ENCODE measurements around the gene BTD. TPM values are rescaled to one million over a fixed set of nuclear protein-coding genes. Genes with fewer than 3 reads are reported as not detected.

BTD gene
- total RNA-seq, 2 donors from 2014 or later = 9.9 to 15.2 TPM

DNA sequence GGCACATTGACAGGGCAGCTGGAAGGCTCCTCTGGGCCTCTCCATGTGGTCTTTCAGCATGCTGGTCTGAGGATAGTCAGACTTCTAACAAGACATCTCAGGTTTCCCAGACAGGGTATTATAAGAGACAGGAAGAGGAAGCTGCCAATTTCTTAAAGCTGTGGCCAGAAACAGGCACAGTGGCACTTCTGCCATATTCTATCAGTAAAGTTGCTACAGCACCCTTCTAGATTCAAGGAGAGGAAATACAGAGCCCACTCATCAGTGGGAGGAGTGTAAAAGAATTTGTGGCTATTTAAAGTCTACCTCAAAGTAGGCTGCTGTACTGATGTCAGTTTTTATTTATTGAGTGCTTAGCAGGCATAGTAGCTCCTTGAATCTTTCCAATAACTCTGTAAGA lies 55.5 kb downstream of the BTD start:
- Mint-ChIP-seq H3K4me3 (no peak overlapping the region), H3K36me3 (ENCODE audit: low read depth) (no peaks in the 10 kb centered on the region), H3K27ac (no peak overlapping the region), H3K9me3 (peaks cover 10% of the 10 kb centered on the region), H3K4me1 (peaks cover 6% of the 10 kb centered on the region), H3K27me3 (no peaks in the 10 kb centered on the region)
- no peak for ATAC-seq (replicated peaks)

DNA sequence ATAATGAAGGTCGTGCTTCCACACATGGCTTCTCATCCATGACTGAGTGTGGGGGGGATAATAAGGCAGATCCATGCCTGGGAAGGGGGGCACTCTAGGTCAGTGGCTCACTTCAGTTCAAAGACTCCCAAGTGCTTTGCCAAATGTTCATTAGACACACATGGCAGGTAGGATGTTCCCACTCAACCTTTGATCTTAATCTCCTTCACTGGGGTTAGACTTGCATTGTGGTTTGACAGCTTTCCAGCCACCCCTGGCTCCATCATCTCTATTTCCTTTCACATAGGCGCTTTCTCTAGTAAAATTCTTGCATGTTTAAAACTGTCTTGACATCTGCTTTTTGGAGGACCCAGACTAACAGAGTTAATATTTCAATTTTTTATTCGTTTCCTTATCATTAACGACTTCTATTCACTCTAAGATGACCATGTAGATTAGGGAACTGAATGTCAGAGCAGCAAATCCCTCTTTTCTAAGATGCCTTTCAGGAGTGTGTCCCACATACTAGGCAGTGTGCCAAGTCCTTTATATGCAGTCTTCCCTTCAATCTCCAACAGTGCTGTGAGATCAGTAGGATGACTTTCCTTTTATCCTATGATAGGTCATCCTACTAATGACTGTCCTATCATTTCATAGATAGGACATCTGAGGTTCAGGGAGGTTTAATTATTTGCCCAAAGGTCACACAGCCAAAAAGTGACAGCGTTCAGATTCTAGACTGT lies 57.9 kb downstream of the BTD start:
- Mint-ChIP-seq H3K4me3 (no peak overlapping the region), H3K36me3 (ENCODE audit: low read depth) (no peaks in the 10 kb centered on the region), H3K27me3 (no peaks in the 10 kb centered on the region), H3K9me3 (peaks cover 13% of the 10 kb centered on the region), H3K4me1 (peaks cover 6% of the 10 kb centered on the region), H3K27ac (no peak overlapping the region)
- ATAC-seq (replicated peaks) = no peak

GRCh38 chr3:15660055-15660935 lies 58.8 kb downstream of the BTD start:
- Mint-ChIP-seq H3K27ac (no peak overlapping the region), H3K9me3 (peaks cover 13% of the 10 kb centered on the region), H3K27me3 (no peaks in the 10 kb centered on the region), H3K4me3 (no peak overlapping the region), H3K4me1 (peaks cover 6% of the 10 kb centered on the region), H3K36me3 (ENCODE audit: low read depth) (no peaks in the 10 kb centered on the region)
- no peak for ATAC-seq (replicated peaks)

DNA sequence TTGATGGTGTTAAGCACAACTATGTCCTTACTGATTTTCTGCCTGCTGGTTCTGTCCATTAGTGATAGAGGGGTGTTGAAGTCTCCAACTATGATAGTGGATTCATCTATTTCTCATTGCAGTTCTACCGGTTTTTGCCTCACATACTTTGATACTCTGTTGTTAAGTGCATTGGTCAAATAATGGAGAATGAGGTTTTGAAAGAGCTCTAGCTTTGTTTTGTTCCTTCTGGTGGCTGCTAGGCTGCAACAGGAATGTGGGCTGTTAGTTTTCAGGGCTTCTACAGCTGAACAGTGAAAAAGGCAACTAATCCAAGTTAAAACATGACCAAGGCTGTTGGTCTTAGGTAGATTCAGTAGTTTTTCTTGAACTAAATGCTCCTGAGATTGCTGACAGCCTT lies 62.6 kb downstream of the BTD start:
- Mint-ChIP-seq H3K4me3 (no peak overlapping the region), H3K36me3 (ENCODE audit: low read depth) (peaks cover 25% of the 10 kb centered on the region), H3K27me3 (no peaks in the 10 kb centered on the region), H3K4me1 (peaks cover 21% of the 10 kb centered on the region), H3K9me3 (peaks cover 3% of the 10 kb centered on the region), H3K27ac (peak overlapping the region; percentile 34)
- ATAC-seq (replicated peaks) = no peak

GRCh38 chr3:15665510-15666150 lies 64.1 kb downstream of the BTD start:
- peaks cover 20% of the 10 kb centered on the region for H3K4me1 Mint-ChIP-seq
- H3K9me3 Mint-ChIP-seq = peaks cover 3% of the 10 kb centered on the region
- no peak overlapping the region for H3K27ac Mint-ChIP-seq
- ATAC-seq (replicated peaks) = peak; percentile 64
- H3K36me3 Mint-ChIP-seq (ENCODE audit: low read depth) = peaks cover 37% of the 10 kb centered on the region
- no peak overlapping the region for H3K4me3 Mint-ChIP-seq
- no peaks in the 10 kb centered on the region for H3K27me3 Mint-ChIP-seq

DNA sequence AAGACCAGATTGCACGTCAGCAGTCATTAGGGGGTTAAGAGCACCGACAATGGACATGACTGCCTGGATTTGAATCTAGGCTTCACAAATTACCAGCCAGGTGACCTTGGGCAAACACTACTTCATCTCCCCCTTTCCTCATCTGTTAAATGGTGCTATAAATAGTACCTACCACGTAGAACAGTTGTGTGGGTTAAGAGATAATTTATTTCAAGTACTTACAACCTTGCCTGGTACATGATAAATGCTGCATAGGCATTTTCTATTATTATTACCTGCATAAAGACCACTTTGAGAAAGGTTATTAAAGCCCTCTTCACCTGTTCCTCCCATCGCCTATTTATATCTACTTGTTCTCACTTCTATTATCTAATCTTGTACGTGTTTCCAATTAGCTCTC lies 64.7 kb downstream of the BTD start:
- Mint-ChIP-seq H3K27ac (no peak overlapping the region), H3K36me3 (ENCODE audit: low read depth) (peaks cover 43% of the 10 kb centered on the region), H3K27me3 (no peaks in the 10 kb centered on the region), H3K4me1 (peaks cover 20% of the 10 kb centered on the region), H3K9me3 (peaks cover 3% of the 10 kb centered on the region), H3K4me3 (no peak overlapping the region)
- no peak for ATAC-seq (replicated peaks)

GRCh38 chr3:15667484-15667883 lies 65.9 kb downstream of the BTD start:
- Mint-ChIP-seq H3K4me3 (peak overlapping the region; percentile 19), H3K36me3 (ENCODE audit: low read depth) (peaks cover 45% of the 10 kb centered on the region), H3K9me3 (peaks cover 3% of the 10 kb centered on the region), H3K4me1 (peaks cover 20% of the 10 kb centered on the region), H3K27me3 (no peaks in the 10 kb centered on the region), H3K27ac (peak overlapping the region; percentile 19)
- ATAC-seq (replicated peaks) = peak; percentile 91

GRCh38 chr3:15673536-15673935 lies 72.0 kb downstream of the BTD start:
- no peaks in the 10 kb centered on the region for H3K27me3 Mint-ChIP-seq
- H3K27ac Mint-ChIP-seq = no peak overlapping the region
- H3K36me3 Mint-ChIP-seq (ENCODE audit: low read depth) = peaks cover 27% of the 10 kb centered on the region
- no peak overlapping the region for H3K4me3 Mint-ChIP-seq
- H3K4me1 Mint-ChIP-seq = peaks cover 5% of the 10 kb centered on the region
- H3K9me3 Mint-ChIP-seq = no peaks in the 10 kb centered on the region
- no peak for ATAC-seq (replicated peaks)

- peaks cover 9% of the 10 kb centered on the region for H3K36me3 Mint-ChIP-seq (ENCODE audit: low read depth)
- H3K4me1 Mint-ChIP-seq = no peaks in the 10 kb centered on the region
- H3K27ac Mint-ChIP-seq = no peak overlapping the region
- no peaks in the 10 kb centered on the region for H3K9me3 Mint-ChIP-seq
- no peak overlapping the region for H3K4me3 Mint-ChIP-seq
- peak; percentile 19 for ATAC-seq (replicated peaks)
- H3K27me3 Mint-ChIP-seq = no peaks in the 10 kb centered on the region
These were observed 74.7 kb downstream of the BTD start for GRCh38 chr3:15676259-15676658.

DNA sequence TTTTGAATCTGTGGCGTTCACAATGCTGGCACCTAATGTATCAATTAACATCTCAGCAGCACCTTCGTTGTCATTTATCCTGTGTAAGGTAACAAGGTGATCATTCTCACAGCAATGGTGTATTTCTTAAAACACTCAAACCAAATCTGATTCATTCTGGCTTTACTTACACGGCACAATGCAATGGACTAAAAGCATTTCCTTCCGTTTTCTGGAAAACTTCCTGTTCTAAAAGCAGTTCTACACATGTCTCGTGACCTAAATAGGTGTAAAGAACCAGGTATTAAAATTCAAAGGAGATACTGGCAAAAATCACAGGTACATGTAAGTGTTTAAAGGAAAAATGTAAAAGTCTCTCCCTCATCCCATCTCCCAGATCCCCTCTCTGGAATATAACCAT lies 77.8 kb downstream of the BTD start:
- H3K36me3 Mint-ChIP-seq (ENCODE audit: low read depth) = peaks cover 31% of the 10 kb centered on the region
- no peaks in the 10 kb centered on the region for H3K4me1 Mint-ChIP-seq
- H3K27ac Mint-ChIP-seq = no peak overlapping the region
- H3K27me3 Mint-ChIP-seq = no peaks in the 10 kb centered on the region
- no peak overlapping the region for H3K4me3 Mint-ChIP-seq
- ATAC-seq (replicated peaks) = no peak
- H3K9me3 Mint-ChIP-seq = no peaks in the 10 kb centered on the region

DNA sequence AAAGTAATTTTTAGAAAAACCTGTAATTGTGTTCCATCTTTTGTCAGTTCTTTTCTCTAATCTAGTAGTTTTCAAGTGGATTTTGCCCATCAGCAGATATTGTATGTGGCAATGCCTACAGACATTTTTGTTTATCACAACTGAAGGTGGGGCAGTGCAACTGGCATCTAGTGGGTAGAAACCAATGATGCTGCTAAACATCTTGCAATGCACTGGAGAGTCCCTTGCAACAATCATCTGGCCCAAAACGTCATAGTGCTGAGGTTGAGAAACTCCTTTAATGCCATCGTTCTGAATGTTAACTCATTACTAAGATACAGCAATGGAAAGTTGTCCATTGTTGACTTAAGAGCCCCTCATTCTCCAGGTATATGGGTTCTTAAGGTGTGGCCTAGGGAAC lies 80.1 kb downstream of the BTD start:
- Mint-ChIP-seq H3K27ac (no peak overlapping the region), H3K4me1 (no peaks in the 10 kb centered on the region), H3K27me3 (no peaks in the 10 kb centered on the region), H3K9me3 (no peaks in the 10 kb centered on the region), H3K4me3 (no peak overlapping the region), H3K36me3 (ENCODE audit: low read depth) (peaks cover 55% of the 10 kb centered on the region)
- ATAC-seq (replicated peaks) = no peak

GRCh38 chr3:15682561-15683185 lies 81.1 kb downstream of the BTD start:
- no peak overlapping the region for H3K27ac Mint-ChIP-seq
- no peaks in the 10 kb centered on the region for H3K27me3 Mint-ChIP-seq
- H3K4me1 Mint-ChIP-seq = no peaks in the 10 kb centered on the region
- no peak for ATAC-seq (replicated peaks)
- peaks cover 62% of the 10 kb centered on the region for H3K36me3 Mint-ChIP-seq (ENCODE audit: low read depth)
- no peak overlapping the region for H3K4me3 Mint-ChIP-seq
- no peaks in the 10 kb centered on the region for H3K9me3 Mint-ChIP-seq

DNA sequence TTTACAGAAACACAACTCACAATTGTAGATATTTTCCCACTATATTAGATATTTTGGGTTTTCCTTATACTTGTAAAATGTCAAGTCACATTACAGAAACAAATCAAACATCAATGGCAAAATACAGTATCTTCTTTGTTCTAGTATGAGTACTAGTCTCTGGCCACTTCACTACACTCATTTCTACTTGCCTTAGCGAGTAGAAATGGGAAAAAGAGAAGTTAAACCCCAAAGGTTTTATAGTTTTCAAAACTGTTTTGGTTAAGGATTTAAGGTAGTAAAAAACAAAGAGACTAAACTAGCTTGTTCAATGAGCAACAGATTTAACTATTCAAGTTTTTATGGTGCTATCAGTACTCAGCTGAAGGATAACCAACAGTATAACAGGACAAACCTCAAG lies 81.7 kb downstream of the BTD start:
- H3K36me3 Mint-ChIP-seq (ENCODE audit: low read depth) = peaks cover 64% of the 10 kb centered on the region
- no peak for ATAC-seq (replicated peaks)
- H3K27me3 Mint-ChIP-seq = no peaks in the 10 kb centered on the region
- H3K27ac Mint-ChIP-seq = no peak overlapping the region
- no peaks in the 10 kb centered on the region for H3K9me3 Mint-ChIP-seq
- no peak overlapping the region for H3K4me3 Mint-ChIP-seq
- H3K4me1 Mint-ChIP-seq = no peaks in the 10 kb centered on the region

GRCh38 chr3:15685927-15686326 lies 84.4 kb downstream of the BTD start:
- Mint-ChIP-seq H3K36me3 (ENCODE audit: low read depth) (peaks cover 86% of the 10 kb centered on the region), H3K9me3 (no peaks in the 10 kb centered on the region), H3K27me3 (no peaks in the 10 kb centered on the region), H3K4me1 (no peaks in the 10 kb centered on the region), H3K4me3 (no peak overlapping the region), H3K27ac (no peak overlapping the region)
- no peak for ATAC-seq (replicated peaks)

Data from activated T-helper 17 cell treated with anti-CD3 and anti-CD28 coated beads, Interleukin-2, amount 50 U/mL, for 72 hours (primary cell).